DND-41 (cell line): ENCODE data around the gene IDI1.
A peak's percentile ranks its signal among the peaks of the same experiment; 100 is the strongest.
"Not testable (repeated sequence)": the region's sequence is repeated elsewhere in the genome, so short reads cannot be mapped to it uniquely, and the experiment has no call there.

Experiments
- ATAC-seq: fragments of 200-7000 bp; cut with Tn5 transposase; 3 replicates; pipeline ENCODE4 v1.9.1; 2021; ENCODE audit warnings: low read depth; ENCODE audit not compliant: insufficient read depth
- DNase-seq: peaks from one replicate; pipeline ENCODE4 v3.0.0-alpha.2; 2020
- H2AFZ ChIP-seq: 2 replicates; pipeline ENCODE4 v1.6.0; 2012; ENCODE audit warnings: low read depth, low read length
- H3K27ac ChIP-seq: 2 replicates; pipeline ENCODE4 v1.5.1; 2012; ENCODE audit warnings: low read length, inconsistent platforms
- H3K27me3 ChIP-seq: fragments of 200-600 bp; sonication (generic); 2 replicates; pipeline ENCODE4 v1.6.0; 2012; ENCODE audit warnings: low read length, mild to moderate bottlenecking, inconsistent platforms; ENCODE audit not compliant: insufficient read depth, poor library complexity
- H3K36me3 ChIP-seq: 2 replicates; pipeline ENCODE4 v1.5.1; 2012; ENCODE audit warnings: low read length, inconsistent platforms; ENCODE audit not compliant: insufficient read depth
- H3K4me1 ChIP-seq: 2 replicates; pipeline ENCODE4 v1.5.1; 2012; ENCODE audit warnings: mild to moderate bottlenecking, low read length; ENCODE audit not compliant: insufficient read depth
- H3K4me2 ChIP-seq: 2 replicates; pipeline ENCODE4 v1.6.0; 2012; ENCODE audit warnings: mild to moderate bottlenecking, moderate library complexity, low read length, inconsistent platforms; ENCODE audit not compliant: insufficient read depth
- H3K4me3 ChIP-seq, 2 experiments: fragments of 200-600 bp in 1 of 2; shearing (Covaris generic) in 1 of 2; 2 replicates each; pipeline ENCODE4 v1.5.1; 2012 to 2016; ENCODE audit warnings: inconsistent platforms in 2 of 2, low read length in 2 of 2, mild to moderate bottlenecking in 2 of 2, low read depth in 1 of 2, moderate library complexity in 1 of 2
- H3K79me2 ChIP-seq: 2 replicates; pipeline ENCODE4 v1.6.0; 2012; ENCODE audit warnings: low read length, inconsistent platforms; ENCODE audit not compliant: insufficient read depth
- H3K9ac ChIP-seq: 2 replicates; pipeline ENCODE4 v1.6.0; 2012; ENCODE audit warnings: low read depth, mild to moderate bottlenecking, inconsistent platforms, low read length, moderate library complexity
- H3K9me3 ChIP-seq: 2 replicates; pipeline ENCODE4 v1.5.1; 2012; ENCODE audit warnings: low read length, moderate library complexity, mild to moderate bottlenecking, inconsistent platforms; ENCODE audit not compliant: insufficient read depth, severe bottlenecking
- H4K20me1 ChIP-seq: 2 replicates; pipeline ENCODE4 v1.6.0; 2012; ENCODE audit warnings: low read length; ENCODE audit not compliant: insufficient read depth
- CTCF ChIP-seq: IDR thresholded peaks from 2 replicates; pipeline ENCODE4 v1.5.1; 2012; ENCODE audit warnings: borderline replicate concordance, low read length, moderate library complexity, mild to moderate bottlenecking; ENCODE audit not compliant: poor library complexity, severe bottlenecking; ENCODE audit errors: extremely low read depth
- EZH2 ChIP-seq: IDR thresholded peaks from 3 replicates; pipeline ENCODE4 v1.6.1; 2012; ENCODE audit warnings: borderline replicate concordance, low read depth, mild to moderate bottlenecking, moderate library complexity, low read length, inconsistent platforms; ENCODE audit not compliant: severe bottlenecking

Gene IDI1

DNA sequence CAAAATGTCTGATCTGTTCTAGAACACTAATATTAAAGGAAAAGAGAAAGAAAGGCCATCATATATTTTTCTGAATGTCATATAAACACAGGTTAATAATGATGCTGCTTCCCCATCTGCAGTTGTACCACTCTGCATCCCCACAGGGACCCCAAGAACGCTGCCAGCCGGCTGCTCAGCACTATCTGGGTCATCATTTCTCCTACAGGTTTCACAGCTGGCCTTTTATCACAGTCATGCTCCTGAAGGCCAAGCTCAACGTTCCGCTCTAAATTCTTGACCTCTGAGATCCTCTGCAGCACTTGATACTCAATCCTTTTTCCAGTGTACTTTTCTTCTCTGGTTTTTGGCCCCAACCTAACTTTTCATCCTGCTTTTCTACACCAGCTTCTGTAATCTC, 4.8 kb downstream of the IDI1 start:
- no peaks in the 10 kb centered on the region for H3K9me3 ChIP-seq
- H3K4me2 ChIP-seq: peak overlapping the region; percentile 35; the same call in 1 of the 2 replicates
- H3K4me3 ChIP-seq: 0 out of 4 replicates have a peak overlapping the region, but pooled peaks of 1 of the 2 experiments have one; percentile 17
- H3K27ac ChIP-seq: peak overlapping the region; percentile 17; the same call in 1 of the 2 replicates
- ATAC-seq: no peak
- H3K9ac ChIP-seq: no peak overlapping the region
- no peak overlapping the region for H2AFZ ChIP-seq
- no peak for DNase-seq
- H4K20me1 ChIP-seq: peaks cover 47% of the 10 kb centered on the region
- peaks cover 54% of the 10 kb centered on the region for H3K79me2 ChIP-seq
- peaks cover 77% of the 10 kb centered on the region for H3K36me3 ChIP-seq
- no peak for TF ChIP-seq CTCF
- TF ChIP-seq EZH2: no peak
- peaks cover 39% of the 10 kb centered on the region for H3K4me1 ChIP-seq
- no peaks in the 10 kb centered on the region for H3K27me3 ChIP-seq

GRCh38 chr10:1043532-1043995, 5.4 kb downstream of the IDI1 start:
- H3K9me3 ChIP-seq: no peaks in the 10 kb centered on the region
- peaks cover 39% of the 10 kb centered on the region for H3K4me1 ChIP-seq
- TF ChIP-seq EZH2 (no peak), CTCF (no peak)
- H3K4me2 ChIP-seq: peak overlapping the region; percentile 35
- H3K27ac ChIP-seq: no peak overlapping the region
- peaks cover 81% of the 10 kb centered on the region for H3K36me3 ChIP-seq
- no peaks in the 10 kb centered on the region for H3K27me3 ChIP-seq
- no peak overlapping the region for H3K9ac ChIP-seq
- DNase-seq: no peak
- H3K79me2 ChIP-seq: peaks cover 52% of the 10 kb centered on the region
- H3K4me3 ChIP-seq: no peak overlapping the region
- no peak for ATAC-seq
- H2AFZ ChIP-seq: no peak overlapping the region
- peaks cover 50% of the 10 kb centered on the region for H4K20me1 ChIP-seq

DNA sequence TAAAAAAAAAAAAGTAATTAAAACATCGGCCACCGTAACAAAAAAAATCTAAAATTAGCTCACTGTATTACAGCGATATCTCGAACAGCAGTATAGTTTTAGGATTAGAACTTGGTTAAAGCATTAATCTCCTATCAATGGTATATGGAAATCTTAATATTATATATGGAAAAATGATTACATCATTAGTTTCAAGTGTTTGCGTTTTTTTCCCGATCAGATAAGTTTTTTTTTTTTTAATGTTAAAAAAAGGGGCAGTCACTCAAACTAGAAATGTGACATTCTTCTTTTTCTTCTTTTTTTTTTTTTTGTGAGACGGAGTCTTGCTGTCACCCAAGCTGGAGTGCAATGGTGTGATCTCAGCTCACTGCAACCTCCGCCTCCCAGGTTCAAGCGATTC, 7.4 kb downstream of the IDI1 start:
- DNase-seq: no peak
- Histone ChIP-seq H3K79me2 (peaks cover 40% of the 10 kb centered on the region), H2AFZ (no peak overlapping the region), H3K27me3 (no peaks in the 10 kb centered on the region), H3K4me3 (no peak overlapping the region), H3K4me2 (no peak overlapping the region), H3K9ac (no peak overlapping the region), H3K4me1 (peaks cover 32% of the 10 kb centered on the region), H3K9me3 (no peaks in the 10 kb centered on the region), H3K36me3 (peaks cover 88% of the 10 kb centered on the region), H3K27ac (no peak overlapping the region), H4K20me1 (peaks cover 50% of the 10 kb centered on the region)
- no peak for TF ChIP-seq CTCF
- TF ChIP-seq EZH2: no peak
- ATAC-seq: no peak

- Histone ChIP-seq H3K4me2 (no peak overlapping the region), H3K36me3 (peaks cover 78% of the 10 kb centered on the region), H3K4me1 (peaks cover 19% of the 10 kb centered on the region), H3K9ac (no peak overlapping the region), H3K9me3 (no peaks in the 10 kb centered on the region), H3K27me3 (no peaks in the 10 kb centered on the region), H3K27ac (no peak overlapping the region), H4K20me1 (peaks cover 38% of the 10 kb centered on the region), H3K79me2 (peaks cover 27% of the 10 kb centered on the region), H3K4me3 (no peak overlapping the region), H2AFZ (no peak overlapping the region)
- no peak for ATAC-seq
- DNase-seq: no peak
- TF ChIP-seq EZH2 (no peak), CTCF (no peak)
Measured at GRCh38 chr10:1040133-1040532, 8.8 kb downstream of the IDI1 start.

DNA sequence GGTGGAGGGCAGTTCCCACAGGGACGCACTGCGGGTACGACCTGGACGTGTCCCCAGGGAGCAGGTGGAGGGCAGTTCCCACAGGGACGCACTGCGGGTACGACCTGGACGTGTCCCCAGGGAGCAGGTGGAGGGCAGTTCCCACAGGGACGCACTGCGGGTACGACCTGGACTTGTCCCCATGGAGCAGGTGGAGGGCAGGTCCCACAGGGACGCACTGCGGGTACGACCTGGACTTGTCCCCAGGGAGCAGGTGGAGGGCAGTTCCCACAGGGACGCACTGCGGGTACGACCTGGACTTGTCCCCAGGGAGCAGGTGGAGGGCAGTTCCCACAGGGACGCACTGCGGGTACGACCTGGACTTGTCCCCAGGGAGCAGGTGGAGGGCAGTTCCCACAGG, 10.2 kb downstream of the IDI1 start:
- peaks cover 24% of the 10 kb centered on the region for H4K20me1 ChIP-seq
- not testable (repeated sequence) for H3K4me3 ChIP-seq, ATAC-seq, H3K27me3 ChIP-seq, DNase-seq, H3K27ac ChIP-seq, H3K9me3 ChIP-seq, H3K9ac ChIP-seq, H3K4me1 ChIP-seq, H2AFZ ChIP-seq, H3K4me2 ChIP-seq
- peaks cover 13% of the 10 kb centered on the region for H3K79me2 ChIP-seq
- peaks cover 64% of the 10 kb centered on the region for H3K36me3 ChIP-seq
